Gastroesophageal sphincter (tissue), 4 donors: ENCODE data around the gene MICAL1. TPM values are rescaled to one million over a fixed set of nuclear protein-coding genes. Genes with fewer than 3 reads are reported as not detected.

Experiments
- ATAC-seq: fragments of 150-250 bp; one replicate; pipeline ENCODE4 v1.9.1; 2016; ENCODE audit warnings: mild to moderate bottlenecking, moderate library complexity
- H3K27ac ChIP-seq, 4 donors: fragments of 200-600 bp; sonication (generic) in 3 of 4; 1 replicate in 3 of 4; 2 replicates in 1 of 4; pipeline ENCODE4 v1.5.1; 2016 to 2019
- H3K27me3 ChIP-seq: fragments of 200-600 bp; sonication (generic); one replicate; pipeline ENCODE4 v1.5.1; 2019
- H3K36me3 ChIP-seq, 2 donors: fragments of 200-600 bp; sonication (generic); one replicate each; pipeline ENCODE4 v1.5.1; 2019; ENCODE audit warnings: control low read depth in 1 of 2
- H3K4me1 ChIP-seq, 3 donors: fragments of 200-600 bp; sonication (generic); 1 replicate in 2 of 3; 2 replicates in 1 of 3; pipeline ENCODE4 v1.5.1; 2016 to 2019; ENCODE audit warnings: control low read depth in 2 of 3
- H3K4me3 ChIP-seq, 2 donors: fragments of 200-600 bp; sonication (generic); one replicate each; pipeline ENCODE4 v1.5.1; 2019; ENCODE audit warnings: mild to moderate bottlenecking in 1 of 2, moderate library complexity in 1 of 2
- H3K9me3 ChIP-seq, 3 donors: fragments of 200-600 bp; sonication (generic); one replicate each; pipeline ENCODE4 v1.5.1; 2017 to 2019; ENCODE audit warnings: control low read depth in 2 of 3
- EP300 ChIP-seq: sonication (generic); formaldehyde crosslinking; IDR thresholded peaks from one replicate; pipeline ENCODE4 v1.6.1; 2017; ENCODE audit warnings: antibody characterized with exemption, mild to moderate bottlenecking
- POLR2A ChIP-seq, 2 donors: fragments of 450-650 bp; IDR thresholded peaks; one replicate each; pipeline ENCODE4 v1.6.1; 2017; ENCODE audit warnings: antibody characterized with exemption in 2 of 2, mild to moderate bottlenecking in 2 of 2, moderate library complexity in 1 of 2
- POLR2AphosphoS5 ChIP-seq: sonication (generic); formaldehyde crosslinking; IDR thresholded peaks from one replicate; pipeline ENCODE4 v1.6.1; 2017; ENCODE audit warnings: antibody characterized with exemption
- WGBS, 2 donors: methylation state at CpG; one replicate each; pipeline ENCODE4 v1.1.5; 2018; ENCODE audit warnings: low coverage in 1 of 2; 5-methylcytosine and 5-hydroxymethylcytosine counted together
- total RNA-seq, 4 donors: library from RNA; depleted of rRNA; stranded (reverse); fragments of >200 nt; gene quantifications; one replicate each; pipeline ENCODE4 v1.1.0, GENCODE V29; 2016
- TF ChIP-seq, protein P1 (sequence below), 4 experiments: fragments of 200-600 bp in 2 of 4; fragments of 450-650 bp in 2 of 4; sonication (generic) in 1 of 4; IDR thresholded peaks; one replicate each; pipeline ENCODE4 v1.5.1; 2017 to 2019; ENCODE audit warnings: antibody characterized with exemption in 4 of 4, mild to moderate bottlenecking in 2 of 4, moderate library complexity in 2 of 4

The MICAL1 gene
- total RNA-seq, 4 donors from 2014 or later: 13.6 to 26.8 (median 20.9) TPM

DNA sequence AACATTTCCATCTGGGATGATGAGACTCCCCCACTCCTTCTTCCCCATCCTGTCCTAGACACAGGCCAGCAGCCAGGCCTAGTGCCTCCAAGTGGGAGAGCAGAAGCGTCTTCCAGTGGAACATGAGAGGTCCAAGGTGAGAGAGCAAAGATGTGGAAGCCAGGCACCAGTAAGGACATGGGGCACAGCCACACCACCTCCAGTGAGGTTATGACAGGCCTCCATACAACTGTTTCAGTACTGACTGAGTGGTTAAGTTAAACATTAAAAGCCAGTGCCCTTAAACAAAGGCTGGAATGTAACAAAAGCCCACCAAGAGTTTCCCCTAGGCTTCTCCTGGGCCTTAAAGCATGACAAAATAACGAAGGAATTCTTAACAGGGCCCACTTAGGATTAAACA lies 22.2 kb upstream of the MICAL1 start:
- H3K4me1 ChIP-seq: peaks cover 4 to 62% (median 32%) of the 10 kb centered on the region in 3 donors
- no peaks in the 10 kb centered on the region for H3K27me3 ChIP-seq
- no peak overlapping the region for H3K4me3 ChIP-seq
- H3K27ac ChIP-seq: no peak overlapping the region
- TF ChIP-seq, protein P1, sequence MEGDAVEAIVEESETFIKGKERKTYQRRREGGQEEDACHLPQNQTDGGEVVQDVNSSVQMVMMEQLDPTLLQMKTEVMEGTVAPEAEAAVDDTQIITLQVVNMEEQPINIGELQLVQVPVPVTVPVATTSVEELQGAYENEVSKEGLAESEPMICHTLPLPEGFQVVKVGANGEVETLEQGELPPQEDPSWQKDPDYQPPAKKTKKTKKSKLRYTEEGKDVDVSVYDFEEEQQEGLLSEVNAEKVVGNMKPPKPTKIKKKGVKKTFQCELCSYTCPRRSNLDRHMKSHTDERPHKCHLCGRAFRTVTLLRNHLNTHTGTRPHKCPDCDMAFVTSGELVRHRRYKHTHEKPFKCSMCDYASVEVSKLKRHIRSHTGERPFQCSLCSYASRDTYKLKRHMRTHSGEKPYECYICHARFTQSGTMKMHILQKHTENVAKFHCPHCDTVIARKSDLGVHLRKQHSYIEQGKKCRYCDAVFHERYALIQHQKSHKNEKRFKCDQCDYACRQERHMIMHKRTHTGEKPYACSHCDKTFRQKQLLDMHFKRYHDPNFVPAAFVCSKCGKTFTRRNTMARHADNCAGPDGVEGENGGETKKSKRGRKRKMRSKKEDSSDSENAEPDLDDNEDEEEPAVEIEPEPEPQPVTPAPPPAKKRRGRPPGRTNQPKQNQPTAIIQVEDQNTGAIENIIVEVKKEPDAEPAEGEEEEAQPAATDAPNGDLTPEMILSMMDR (IDR thresholded peaks at IDR 0.05): no peak
- TF ChIP-seq POLR2AphosphoS5 (no peak), POLR2A (IDR thresholded peaks at IDR 0.05) (no peak), EP300 (no peak)
- no peaks in the 10 kb centered on the region for H3K9me3 ChIP-seq
- 70 to 83% methylated on average over 1 of the region's 2 CpGs for WGBS, 2 donors
- peaks cover 0 to 72% of the 10 kb centered on the region in 2 donors for H3K36me3 ChIP-seq
- ATAC-seq: no peak

DNA sequence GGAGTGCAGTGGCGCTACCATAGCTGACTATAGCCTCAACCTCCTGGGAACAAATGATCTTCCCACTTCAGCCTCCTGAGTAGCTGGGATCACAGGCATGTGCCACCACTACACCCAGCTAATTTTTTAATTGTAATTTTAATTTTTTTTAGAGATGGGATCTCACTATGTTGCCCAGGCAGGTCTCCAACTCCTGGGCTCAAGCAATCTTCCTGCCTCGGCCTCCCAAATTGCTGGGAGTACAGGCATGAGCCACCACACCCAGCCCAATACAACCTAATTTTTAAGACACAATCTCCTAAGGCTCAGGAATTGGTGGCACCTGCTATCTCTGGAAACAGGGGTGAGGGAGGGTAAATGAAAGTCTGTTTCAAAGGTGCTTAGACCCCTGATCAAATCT lies 21.6 kb upstream of the MICAL1 start:
- Histone ChIP-seq H3K27me3 (no peaks in the 10 kb centered on the region), H3K9me3 (no peaks in the 10 kb centered on the region), H3K4me3 (no peak overlapping the region), H3K36me3 (peaks cover 0 to 77% of the 10 kb centered on the region in 2 donors), H3K4me1 (peaks cover 4 to 57% (median 31%) of the 10 kb centered on the region in 3 donors), H3K27ac (no peak overlapping the region)
- TF ChIP-seq EP300: no peak
- TF ChIP-seq, protein P1 (IDR thresholded peaks at IDR 0.05): no peak
- TF ChIP-seq POLR2AphosphoS5: no peak
- no peak for TF ChIP-seq POLR2A (IDR thresholded peaks at IDR 0.05)
- no peak for ATAC-seq
- 90 to 100% methylated on average over 1 to 2 of the region's 2 CpGs for WGBS, 2 donors

DNA sequence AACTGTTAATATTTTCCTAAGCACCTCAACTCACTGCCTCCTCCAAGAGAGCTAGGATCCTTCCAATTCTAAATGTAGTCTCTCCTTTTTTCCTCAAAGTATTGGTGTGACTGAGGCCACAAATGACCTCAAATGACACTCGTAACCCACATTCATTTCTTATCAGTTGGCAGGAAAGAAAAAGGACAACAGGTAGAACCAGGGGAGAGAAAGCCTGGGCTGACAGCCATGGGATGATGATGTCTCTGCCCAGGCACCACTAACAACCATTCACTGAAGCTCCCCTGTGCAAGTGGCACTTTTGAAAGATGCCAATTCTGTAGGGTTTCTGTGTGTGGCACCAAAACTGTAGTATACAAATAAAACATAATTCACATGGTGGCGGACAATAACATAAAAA lies 20.1 kb upstream of the MICAL1 start:
- H3K36me3 ChIP-seq: peaks cover 0 to 81% of the 10 kb centered on the region in 2 donors
- 80 to 91% methylated on average over 1 to 2 of the region's 2 CpGs for WGBS, 2 donors
- no peak overlapping the region for H3K4me3 ChIP-seq
- TF ChIP-seq POLR2AphosphoS5 (no peak), EP300 (no peak), POLR2A (IDR thresholded peaks at IDR 0.05) (no peak)
- TF ChIP-seq, protein P1 (IDR thresholded peaks at IDR 0.05): no peak
- H3K4me1 ChIP-seq: peaks cover 3 to 41% (median 15%) of the 10 kb centered on the region in 3 donors
- no peaks in the 10 kb centered on the region for H3K27me3 ChIP-seq
- H3K27ac ChIP-seq: no peak overlapping the region
- no peak for ATAC-seq
- H3K9me3 ChIP-seq: no peaks in the 10 kb centered on the region

DNA sequence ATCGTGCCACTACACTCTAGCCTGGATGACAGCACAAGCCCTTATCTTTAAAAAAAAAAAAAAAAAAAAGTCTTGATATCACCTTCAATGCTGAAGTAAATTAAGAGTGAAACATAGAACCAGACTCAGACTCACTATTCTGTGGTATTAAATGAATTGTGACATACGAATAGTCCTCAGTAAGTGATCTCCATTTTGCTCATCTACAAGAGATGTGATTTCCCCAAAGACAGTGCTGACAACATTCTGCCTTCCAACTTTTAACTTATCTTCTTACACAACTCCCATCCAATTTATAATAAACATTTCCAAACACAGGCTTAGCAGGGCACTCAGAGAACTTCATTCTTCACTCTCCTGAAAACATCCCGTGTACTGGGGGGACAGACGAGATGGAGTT lies 19.4 kb upstream of the MICAL1 start:
- Histone ChIP-seq H3K4me3 (no peak overlapping the region), H3K9me3 (no peaks in the 10 kb centered on the region), H3K27ac (no peak overlapping the region), H3K4me1 (peaks cover 0 to 35% (median 10%) of the 10 kb centered on the region in 3 donors), H3K27me3 (no peaks in the 10 kb centered on the region), H3K36me3 (peaks cover 0 to 85% of the 10 kb centered on the region in 2 donors)
- 75 to 77% methylated on average over 4 of the region's 4 CpGs for WGBS, 2 donors
- no peak for ATAC-seq
- TF ChIP-seq EP300 (no peak), POLR2A (IDR thresholded peaks at IDR 0.05) (no peak), POLR2AphosphoS5 (no peak)
- TF ChIP-seq, protein P1 (IDR thresholded peaks at IDR 0.05): no peak

DNA sequence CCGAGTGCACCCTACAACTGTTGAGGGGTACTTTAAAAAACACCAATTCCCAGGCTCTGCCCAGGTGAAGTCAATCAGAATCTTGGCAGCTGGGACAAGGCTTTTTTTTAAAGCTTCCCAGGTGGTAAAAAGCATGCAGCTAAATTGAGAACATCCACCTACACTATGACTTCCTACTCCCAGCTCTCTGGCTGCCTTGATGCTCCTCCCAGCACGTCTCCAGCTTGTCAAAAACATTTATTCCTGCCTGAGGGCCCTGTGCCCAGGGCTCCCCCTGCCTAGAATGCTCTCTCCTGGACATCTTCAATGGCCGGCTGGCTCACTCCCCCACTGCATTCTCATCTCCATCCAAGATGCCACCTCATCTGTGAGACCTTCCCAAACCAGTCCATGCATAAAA lies 17.5 kb upstream of the MICAL1 start:
- TF ChIP-seq EP300 (no peak), POLR2AphosphoS5 (no peak)
- no peak for ATAC-seq
- no peak overlapping the region for H3K4me3 ChIP-seq
- peaks cover 0 to 16% (median under 1%) of the 10 kb centered on the region in 3 donors for H3K4me1 ChIP-seq
- 87 to 89% methylated on average over 2 to 3 of the region's 3 CpGs for WGBS, 2 donors
- no peaks in the 10 kb centered on the region for H3K9me3 ChIP-seq
- H3K36me3 ChIP-seq: peaks cover 0 to 99% of the 10 kb centered on the region in 2 donors
- H3K27me3 ChIP-seq: no peaks in the 10 kb centered on the region
- no peak overlapping the region for H3K27ac ChIP-seq
